ENCODE measurements around the gene FYN.
A peak's percentile ranks its signal among the peaks of the same experiment; 100 is the strongest.

FYN gene

DNA sequence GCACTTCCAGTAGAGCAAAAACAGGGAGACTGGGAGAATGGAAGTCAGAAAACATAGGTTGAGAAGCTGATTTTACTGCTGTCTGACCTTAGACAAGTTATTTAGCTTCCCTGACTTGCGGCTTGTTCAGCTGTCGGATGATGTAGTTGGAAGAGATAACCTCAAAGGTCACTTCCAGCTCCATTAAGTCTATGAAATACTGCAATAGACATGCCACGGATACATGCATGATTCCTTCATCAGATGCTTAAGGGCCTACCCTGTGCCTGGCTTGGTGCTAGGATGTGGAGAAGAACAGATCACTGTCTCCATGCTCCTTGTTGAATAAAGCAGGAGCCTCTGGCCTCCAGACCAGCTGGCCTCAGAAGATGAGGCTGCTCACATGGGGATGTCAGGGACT lies 43.7 kb downstream of the FYN start:
- Histone ChIP-seq H3K36me3 (no peaks in the 10 kb centered on the region), H3K27me3 (no peaks in the 10 kb centered on the region), H3K4me3 (no peak overlapping the region), H3K9me3 (no peaks in the 10 kb centered on the region), H3K27ac (no peak overlapping the region), H3K4me1 (peaks cover 0 to 17% (median 0%) of the 10 kb centered on the region in 4 donors)
- no peak for DNase-seq
- TF ChIP-seq, protein P1, sequence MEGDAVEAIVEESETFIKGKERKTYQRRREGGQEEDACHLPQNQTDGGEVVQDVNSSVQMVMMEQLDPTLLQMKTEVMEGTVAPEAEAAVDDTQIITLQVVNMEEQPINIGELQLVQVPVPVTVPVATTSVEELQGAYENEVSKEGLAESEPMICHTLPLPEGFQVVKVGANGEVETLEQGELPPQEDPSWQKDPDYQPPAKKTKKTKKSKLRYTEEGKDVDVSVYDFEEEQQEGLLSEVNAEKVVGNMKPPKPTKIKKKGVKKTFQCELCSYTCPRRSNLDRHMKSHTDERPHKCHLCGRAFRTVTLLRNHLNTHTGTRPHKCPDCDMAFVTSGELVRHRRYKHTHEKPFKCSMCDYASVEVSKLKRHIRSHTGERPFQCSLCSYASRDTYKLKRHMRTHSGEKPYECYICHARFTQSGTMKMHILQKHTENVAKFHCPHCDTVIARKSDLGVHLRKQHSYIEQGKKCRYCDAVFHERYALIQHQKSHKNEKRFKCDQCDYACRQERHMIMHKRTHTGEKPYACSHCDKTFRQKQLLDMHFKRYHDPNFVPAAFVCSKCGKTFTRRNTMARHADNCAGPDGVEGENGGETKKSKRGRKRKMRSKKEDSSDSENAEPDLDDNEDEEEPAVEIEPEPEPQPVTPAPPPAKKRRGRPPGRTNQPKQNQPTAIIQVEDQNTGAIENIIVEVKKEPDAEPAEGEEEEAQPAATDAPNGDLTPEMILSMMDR (IDR thresholded peaks at IDR 0.05) = no peak
- intact Hi-C loops (cut with DNase I; ENCODE audit: low total_unique reads) = no loop called here

GRCh38 chr6:111828809-111829208 lies 44.4 kb downstream of the FYN start:
- DNase-seq = no peak
- Histone ChIP-seq H3K4me1 (peaks cover 0 to 24% (median 1%) of the 10 kb centered on the region in 4 donors), H3K27ac (no peak overlapping the region), H3K4me3 (no peak overlapping the region), H3K27me3 (no peaks in the 10 kb centered on the region), H3K36me3 (no peaks in the 10 kb centered on the region), H3K9me3 (no peaks in the 10 kb centered on the region)
- intact Hi-C loops (cut with DNase I; ENCODE audit: low total_unique reads) = no loop called here
- TF ChIP-seq, protein P1 (IDR thresholded peaks at IDR 0.05) = no peak

DNA sequence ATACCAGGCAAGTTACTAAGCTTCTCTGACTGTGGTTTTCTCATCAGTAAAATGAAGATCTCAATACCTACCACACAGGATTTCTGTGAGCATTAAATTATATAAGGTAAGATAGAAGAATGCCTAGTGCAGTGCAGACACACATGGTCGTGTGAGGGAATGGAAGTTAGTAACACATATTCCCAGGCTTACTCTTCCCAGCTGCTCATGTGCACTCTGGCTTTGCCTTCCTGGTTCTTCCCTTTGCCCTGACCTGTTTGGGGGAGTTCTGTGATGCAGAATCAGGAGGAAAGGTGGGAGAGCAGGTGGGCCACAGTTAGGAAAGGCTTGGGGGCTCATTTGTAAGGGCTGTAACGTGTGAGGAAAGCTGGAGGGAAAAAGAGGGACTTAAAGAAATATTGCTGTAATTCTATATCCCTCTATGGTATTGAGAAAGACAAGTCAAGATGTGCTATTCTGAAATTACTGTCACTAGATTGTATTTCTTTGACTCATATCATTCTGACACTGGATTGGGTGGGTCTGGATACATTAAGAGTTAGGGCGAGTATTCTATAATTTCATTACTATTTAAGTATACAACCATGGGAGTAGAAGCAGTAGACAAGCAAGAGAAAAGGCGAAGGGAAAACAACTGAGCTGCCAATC lies 47.7 kb downstream of the FYN start:
- TF ChIP-seq, protein P1 (IDR thresholded peaks at IDR 0.05) = no peak

GRCh38 chr6:111824608-111825337 lies 48.5 kb downstream of the FYN start:
- TF ChIP-seq, protein P1 (IDR thresholded peaks at IDR 0.05) = no peak
- H3K27me3 ChIP-seq = no peaks in the 10 kb centered on the region
- intact Hi-C loops (cut with DNase I; ENCODE audit: low total_unique reads) = no loop called here
- H3K9me3 ChIP-seq = no peaks in the 10 kb centered on the region
- DNase-seq = no peak
- no peak overlapping the region for H3K4me3 ChIP-seq
- H3K36me3 ChIP-seq = no peaks in the 10 kb centered on the region
- no peak overlapping the region for H3K27ac ChIP-seq
- peaks cover 0 to 27% (median 8%) of the 10 kb centered on the region in 4 donors for H3K4me1 ChIP-seq

More for the DNA sequence above, 47.7 kb downstream of the FYN start:
- Histone ChIP-seq H3K27me3 (no peaks in the 10 kb centered on the region), H3K4me3 (no peak overlapping the region), H3K9me3 (no peaks in the 10 kb centered on the region), H3K27ac (no peak overlapping the region), H3K4me1 (peaks cover 0 to 27% (median 8%) of the 10 kb centered on the region in 4 donors), H3K36me3 (no peaks in the 10 kb centered on the region)
- no peak for DNase-seq
- intact Hi-C loops (cut with DNase I; ENCODE audit: low total_unique reads) = no loop called here

GRCh38 chr6:111823831-111824607 lies 49.2 kb downstream of the FYN start:
- Histone ChIP-seq H3K27ac (peak overlapping the region; percentile 29), H3K36me3 (no peaks in the 10 kb centered on the region), H3K9me3 (no peaks in the 10 kb centered on the region), H3K4me3 (no peak overlapping the region), H3K4me1 (peaks cover 0 to 27% (median 8%) of the 10 kb centered on the region in 4 donors), H3K27me3 (no peaks in the 10 kb centered on the region)
- TF ChIP-seq, protein P1 (IDR thresholded peaks at IDR 0.05) = no peak
- intact Hi-C loops (cut with DNase I; ENCODE audit: low total_unique reads) = no loop called here
- DNase-seq = no peak
